GM23338 (cell line): Measurements from ENCODE around the gene PIF1. TPM values are rescaled to one million over a fixed set of nuclear protein-coding genes. Genes with fewer than 3 reads are reported as not detected.

Experiments used
- polyA plus RNA-seq: library from polyadenylated mRNA; unstranded; fragments of >200 nt; fragmentation: Nextera tagmentation; extraction: Ambion mirVana; gene quantifications from 2 replicates; pipeline ENCODE4 v1.2.1, GENCODE V29; 2016
- total RNA-seq: library from RNA; depleted of rRNA; stranded (reverse); fragments of >200 nt; shearing (Covaris generic); gene quantifications from 2 replicates; pipeline ENCODE4 v1.2.3, GENCODE V29; 2014; rRNA removed

Gene PIF1
- total and polyA plus RNA-seq, 2 experiments from 2014 or later, result 116 to 200 TPM

Other genes starting within 250 kb of the PIF1 start
- gene RBPMS2, start 50.1 kb downstream of the PIF1 start, total RNA-seq, result 36.9 and 53.3 TPM in 2 replicates
- 171 and 179 TPM in 2 replicates for gene RBPMS2, start 50.1 kb downstream of the PIF1 start, polyA plus RNA-seq
- gene PLEKHO2, start 16.3 kb upstream of the PIF1 start, total RNA-seq, result 27.8 and 29.4 TPM in 2 replicates
- 9.0 TPM in 2 replicates for gene PLEKHO2, start 16.3 kb upstream of the PIF1 start, polyA plus RNA-seq
- gene ANKDD1A, start 86.3 kb upstream of the PIF1 start, total RNA-seq, result 8.7 and 9.3 TPM in 2 replicates
- gene ANKDD1A, start 86.3 kb upstream of the PIF1 start, polyA plus RNA-seq, result 5.8 and 6.7 TPM in 2 replicates
- gene SPG21, start 164.3 kb upstream of the PIF1 start, total RNA-seq, result 86.6 and 102 TPM in 2 replicates
- 79.4 and 81.0 TPM in 2 replicates for gene SPG21, start 164.3 kb upstream of the PIF1 start, polyA plus RNA-seq
- gene MTFMT, start 204.0 kb upstream of the PIF1 start, total RNA-seq, result 25.3 and 36.0 TPM in 2 replicates
- 18.9 and 19.0 TPM in 2 replicates for gene MTFMT, start 204.0 kb upstream of the PIF1 start, polyA plus RNA-seq
- not detected in 2 replicates for gene SLC51B, start 219.7 kb upstream of the PIF1 start, total RNA-seq
- not detected in 2 replicates for gene SLC51B, start 219.7 kb upstream of the PIF1 start, polyA plus RNA-seq
- 20.1 and 27.7 TPM in 2 replicates for gene RASL12, start 242.3 kb upstream of the PIF1 start, total RNA-seq
- 4.5 and 5.4 TPM in 2 replicates for gene RASL12, start 242.3 kb upstream of the PIF1 start, polyA plus RNA-seq